Measurements from ENCODE around the gene OIP5. TPM values are rescaled to one million over a fixed set of nuclear protein-coding genes. Genes with fewer than 3 reads are reported as not detected.
A peak's percentile ranks its signal among the peaks of the same experiment; 100 is the strongest.

The OIP5 gene
- total and polyA plus RNA-seq, 5 donors from 2014 or later = 0.94 to 5.0 (median 1.4) TPM

GRCh38 chr15:41340189-41340695 is 7.9 kb upstream of the OIP5 start:
- no peaks in the 10 kb centered on the region for H3K36me3 ChIP-seq (ENCODE audit: control insufficient read depth, insufficient read depth, low read length)
- H3K27ac ChIP-seq (ENCODE audit: insufficient read depth, low read length, poor library complexity, severe bottlenecking) = no peak overlapping the region

GRCh38 chr15:41337631-41338522 is 5.5 kb upstream of the OIP5 start:
- Histone ChIP-seq H3K27ac (ENCODE audit: insufficient read depth, low read length, poor library complexity, severe bottlenecking) (no peak overlapping the region), H3K4me1 (ENCODE audit: control insufficient read depth, insufficient read depth, low read length, poor library complexity, severe bottlenecking) (peaks cover 22% of the 10 kb centered on the region), H3K9me3 (ENCODE audit: control insufficient read depth in 2 of 2, low read length in 2 of 2) (no peaks in the 10 kb centered on the region), H3K36me3 (ENCODE audit: control insufficient read depth, insufficient read depth, low read length) (no peaks in the 10 kb centered on the region), H3K4me3 (ENCODE audit: low read depth, low read length) (peak overlapping the region; percentile 4), H3K27me3 (ENCODE audit: control insufficient read depth, insufficient read depth, low read length) (no peaks in the 10 kb centered on the region)
- ATAC-seq (ENCODE audit: low read depth in 2 of 2) (no peak), DNase-seq (no peak)
- Mint-ChIP-seq H3K9me3 (peaks cover 0 to 3% (median 0%) of the 10 kb centered on the region in 7 donors), H3K27me3 (no peaks in the 10 kb centered on the region), H3K4me1 (peaks cover 10 to 53% (median 32%) of the 10 kb centered on the region in 4 donors), H3K36me3 (no peaks in the 10 kb centered on the region), H3K4me3 (peak overlapping the region in 3 of 4 donors; percentile 54 to 64 (median 55)), H3K27ac (peak overlapping the region; percentile 77 to 88 (median 84))

More at GRCh38 chr15:41340189-41340695, 7.9 kb upstream of the OIP5 start:
- no peak for ATAC-seq (ENCODE audit: low read depth in 2 of 2)
- Histone ChIP-seq H3K27me3 (ENCODE audit: control insufficient read depth, insufficient read depth, low read length) (no peaks in the 10 kb centered on the region), H3K4me3 (ENCODE audit: low read depth, low read length) (no peak overlapping the region), H3K9me3 (ENCODE audit: control insufficient read depth in 2 of 2, low read length in 2 of 2) (no peaks in the 10 kb centered on the region), H3K4me1 (ENCODE audit: control insufficient read depth, insufficient read depth, low read length, poor library complexity, severe bottlenecking) (peaks cover 8% of the 10 kb centered on the region)
- H3K27me3 Mint-ChIP-seq = no peaks in the 10 kb centered on the region
- H3K4me3 Mint-ChIP-seq = peak overlapping the region in 1 of 4 donors; percentile 8
- H3K4me1 Mint-ChIP-seq = peaks cover 10 to 41% (median 22%) of the 10 kb centered on the region in 4 donors
- no peaks in the 10 kb centered on the region for H3K36me3 Mint-ChIP-seq
- DNase-seq = no peak
- H3K27ac Mint-ChIP-seq = peak overlapping the region in 2 of 3 donors; percentile 78 to 87
- peaks cover 0 to 3% (median 0%) of the 10 kb centered on the region in 7 donors for H3K9me3 Mint-ChIP-seq

GRCh38 chr15:41337047-41337446 is 4.7 kb upstream of the OIP5 start:
- Histone ChIP-seq H3K27me3 (ENCODE audit: control insufficient read depth, insufficient read depth, low read length) (no peaks in the 10 kb centered on the region), H3K4me3 (ENCODE audit: low read depth, low read length) (peak overlapping the region; percentile 4), H3K9me3 (ENCODE audit: control insufficient read depth in 2 of 2, low read length in 2 of 2) (no peaks in the 10 kb centered on the region), H3K4me1 (ENCODE audit: control insufficient read depth, insufficient read depth, low read length, poor library complexity, severe bottlenecking) (peaks cover 22% of the 10 kb centered on the region), H3K27ac (ENCODE audit: insufficient read depth, low read length, poor library complexity, severe bottlenecking) (peak overlapping the region; percentile 42), H3K36me3 (ENCODE audit: control insufficient read depth, insufficient read depth, low read length) (no peaks in the 10 kb centered on the region)
- ATAC-seq (ENCODE audit: low read depth in 2 of 2) = no peak
- no peak for DNase-seq
- Mint-ChIP-seq H3K27ac (peak overlapping the region in 2 of 3 donors; percentile 45 to 64), H3K27me3 (no peaks in the 10 kb centered on the region), H3K4me1 (peaks cover 18 to 55% (median 34%) of the 10 kb centered on the region in 4 donors), H3K4me3 (peak overlapping the region in 3 of 4 donors; percentile 54 to 64 (median 55)), H3K36me3 (no peaks in the 10 kb centered on the region), H3K9me3 (peaks cover 0 to 3% (median 0%) of the 10 kb centered on the region in 7 donors)

GRCh38 chr15:41336549-41336948 is 4.2 kb upstream of the OIP5 start:
- Histone ChIP-seq H3K27me3 (ENCODE audit: control insufficient read depth, insufficient read depth, low read length) (no peaks in the 10 kb centered on the region), H3K4me1 (ENCODE audit: control insufficient read depth, insufficient read depth, low read length, poor library complexity, severe bottlenecking) (peaks cover 26% of the 10 kb centered on the region), H3K4me3 (ENCODE audit: low read depth, low read length) (peak overlapping the region; percentile 40), H3K27ac (ENCODE audit: insufficient read depth, low read length, poor library complexity, severe bottlenecking) (peak overlapping the region; percentile 42), H3K36me3 (ENCODE audit: control insufficient read depth, insufficient read depth, low read length) (no peaks in the 10 kb centered on the region), H3K9me3 (ENCODE audit: control insufficient read depth in 2 of 2, low read length in 2 of 2) (no peaks in the 10 kb centered on the region)
- peak overlapping the region in 3 of 4 donors; percentile 23 to 54 (median 42) for H3K4me3 Mint-ChIP-seq
- DNase-seq (peak in 1 of 3 donors; percentile 35), ATAC-seq (ENCODE audit: low read depth in 2 of 2) (no peak)
- peak overlapping the region; percentile 34 to 86 (median 64) for H3K27ac Mint-ChIP-seq
- peaks cover 0 to 3% (median 0%) of the 10 kb centered on the region in 7 donors for H3K9me3 Mint-ChIP-seq
- H3K4me1 Mint-ChIP-seq = peaks cover 18 to 57% (median 33%) of the 10 kb centered on the region in 4 donors
- no peaks in the 10 kb centered on the region for H3K36me3 Mint-ChIP-seq
- no peaks in the 10 kb centered on the region for H3K27me3 Mint-ChIP-seq

- peak overlapping the region; percentile 60 for H3K4me3 ChIP-seq (ENCODE audit: low read depth, low read length)
- peak overlapping the region; percentile 85 for H3K27ac ChIP-seq (ENCODE audit: insufficient read depth, low read length, poor library complexity, severe bottlenecking)
- Mint-ChIP-seq H3K27me3 (no peaks in the 10 kb centered on the region), H3K36me3 (no peaks in the 10 kb centered on the region), H3K4me1 (peaks cover 18 to 50% (median 30%) of the 10 kb centered on the region in 4 donors), H3K27ac (peak overlapping the region; percentile 87 to 97 (median 96)), H3K9me3 (no peaks in the 10 kb centered on the region), H3K4me3 (peak overlapping the region; percentile 92 to 100 (median 98))
- no peak for ATAC-seq (ENCODE audit: low read depth in 2 of 2)
- H3K9me3 ChIP-seq (ENCODE audit: control insufficient read depth in 2 of 2, low read length in 2 of 2) = no peaks in the 10 kb centered on the region
- peaks cover 28% of the 10 kb centered on the region for H3K4me1 ChIP-seq (ENCODE audit: control insufficient read depth, insufficient read depth, low read length, poor library complexity, severe bottlenecking)
- no peaks in the 10 kb centered on the region for H3K36me3 ChIP-seq (ENCODE audit: control insufficient read depth, insufficient read depth, low read length)
- DNase-seq = no peak
- no peaks in the 10 kb centered on the region for H3K27me3 ChIP-seq (ENCODE audit: control insufficient read depth, insufficient read depth, low read length)
These were observed 2.1 kb upstream of the OIP5 start for GRCh38 chr15:41334293-41335120.

GRCh38 chr15:41333026-41333562 is 703 bp upstream of the OIP5 start:
- Histone ChIP-seq H3K36me3 (ENCODE audit: control insufficient read depth, insufficient read depth, low read length) (no peaks in the 10 kb centered on the region), H3K9me3 (ENCODE audit: control insufficient read depth in 2 of 2, low read length in 2 of 2) (no peaks in the 10 kb centered on the region), H3K27me3 (ENCODE audit: control insufficient read depth, insufficient read depth, low read length) (no peaks in the 10 kb centered on the region), H3K4me3 (ENCODE audit: low read depth, low read length) (peak overlapping the region; percentile 98), H3K4me1 (ENCODE audit: control insufficient read depth, insufficient read depth, low read length, poor library complexity, severe bottlenecking) (peaks cover 28% of the 10 kb centered on the region), H3K27ac (ENCODE audit: insufficient read depth, low read length, poor library complexity, severe bottlenecking) (peak overlapping the region; percentile 85)
- Mint-ChIP-seq H3K36me3 (no peaks in the 10 kb centered on the region), H3K4me1 (peaks cover 18 to 44% (median 30%) of the 10 kb centered on the region in 4 donors), H3K27me3 (no peaks in the 10 kb centered on the region), H3K27ac (peak overlapping the region; percentile 96 to 98 (median 97)), H3K4me3 (peak overlapping the region; percentile 92 to 100 (median 98)), H3K9me3 (no peaks in the 10 kb centered on the region)
- ATAC-seq (ENCODE audit: low read depth in 2 of 2) (no peak), DNase-seq (peak in 2 of 3 donors; percentile 51 to 57)

- no peak for ATAC-seq (ENCODE audit: low read depth in 2 of 2)
These were observed 578 bp downstream of the OIP5 start for GRCh38 chr15:41331833-41332193.

More at GRCh38 chr15:41331833-41332193, 578 bp downstream of the OIP5 start:
- no peaks in the 10 kb centered on the region for H3K36me3 Mint-ChIP-seq
- peak overlapping the region; percentile 55 for H3K27ac ChIP-seq (ENCODE audit: insufficient read depth, low read length, poor library complexity, severe bottlenecking)
- peaks cover 15 to 37% (median 26%) of the 10 kb centered on the region in 4 donors for H3K4me1 Mint-ChIP-seq
- peak overlapping the region; percentile 98 for H3K4me3 ChIP-seq (ENCODE audit: low read depth, low read length)
- H3K36me3 ChIP-seq (ENCODE audit: control insufficient read depth, insufficient read depth, low read length) = no peaks in the 10 kb centered on the region
- no peaks in the 10 kb centered on the region for H3K27me3 Mint-ChIP-seq
- no peaks in the 10 kb centered on the region for H3K27me3 ChIP-seq (ENCODE audit: control insufficient read depth, insufficient read depth, low read length)
- H3K9me3 ChIP-seq (ENCODE audit: control insufficient read depth in 2 of 2, low read length in 2 of 2) = no peaks in the 10 kb centered on the region
- peak in 1 of 3 donors; percentile 20 for DNase-seq
- peak overlapping the region; percentile 94 to 96 (median 94) for H3K27ac Mint-ChIP-seq
- peaks cover 28% of the 10 kb centered on the region for H3K4me1 ChIP-seq (ENCODE audit: control insufficient read depth, insufficient read depth, low read length, poor library complexity, severe bottlenecking)
- H3K9me3 Mint-ChIP-seq = no peaks in the 10 kb centered on the region
- peak overlapping the region; percentile 92 to 100 (median 98) for H3K4me3 Mint-ChIP-seq

Measured in CD4-positive, CD25-positive, alpha-beta regulatory T cell (primary cell).